ENCODE measurements around the gene MARCKSL1.

Gene MARCKSL1

DNA sequence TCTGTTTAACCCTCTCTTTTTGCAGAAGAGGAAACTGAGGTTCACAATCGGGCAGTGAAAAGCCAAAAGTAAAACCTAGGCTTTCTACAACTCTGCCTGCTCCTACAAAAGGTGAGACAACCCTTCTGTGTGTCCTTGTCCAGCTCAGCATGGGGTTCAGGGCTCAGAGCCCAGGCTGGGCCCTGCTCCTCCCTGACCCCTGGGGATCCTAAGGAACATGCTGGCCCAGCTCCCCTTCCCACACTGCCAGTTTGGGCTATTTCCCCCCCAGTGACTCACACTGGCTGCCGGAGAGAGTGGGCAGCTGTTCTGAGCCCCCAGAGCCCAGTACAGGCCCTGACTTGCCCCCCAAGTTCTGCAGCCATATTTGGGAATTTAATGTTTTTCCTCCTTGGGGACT lies 17.4 kb upstream of the MARCKSL1 start:
- Histone ChIP-seq H3K9ac (no peak overlapping the region; the same call in 1 of the 2 replicates), H3K9me3 (peaks cover 4% of the 10 kb centered on the region; the same call in 1 of the 2 replicates), H3K4me2 (peak overlapping the region; percentile 99), H3K27me3 (no peaks in the 10 kb centered on the region), H3K4me3 (no peak overlapping the region), H3K36me3 (no peaks in the 10 kb centered on the region), H3K4me1 (peaks cover 57% of the 10 kb centered on the region), H3K27ac (0 out of 2 replicates have a peak overlapping the region, but pooled peaks have one; percentile 3), H4K20me1 (no peaks in the 10 kb centered on the region)
- no peak for TF ChIP-seq Cebpa-rat (IDR thresholded peaks at IDR 0.05)

DNA sequence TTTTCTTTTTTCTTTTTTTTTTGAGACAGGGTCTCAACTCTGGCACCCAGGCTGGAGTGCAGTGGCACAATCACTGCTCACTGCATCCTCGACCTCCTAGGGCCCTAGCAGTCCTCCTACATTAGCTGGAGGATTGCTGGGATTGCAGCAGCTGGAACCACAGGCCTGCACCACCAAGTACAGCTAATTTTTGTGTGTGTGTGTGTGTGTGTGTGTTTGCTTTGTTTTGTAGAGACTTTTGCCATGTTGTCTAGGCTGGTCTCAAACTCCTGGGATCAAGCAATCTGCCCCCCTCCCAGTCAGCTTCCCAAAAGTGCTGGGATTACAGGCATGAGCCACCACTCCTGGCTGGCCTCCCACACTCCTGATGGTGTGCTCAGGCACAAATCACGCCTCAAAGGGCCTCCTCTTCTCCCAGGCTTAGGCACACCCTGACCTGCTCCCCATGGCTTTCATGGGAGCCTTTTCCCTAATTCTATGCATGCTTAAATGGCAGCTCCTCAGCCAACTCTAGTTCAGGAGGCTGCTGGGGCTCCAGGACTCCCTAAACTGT lies 16.9 kb upstream of the MARCKSL1 start:
- TF ChIP-seq Cebpa-rat (IDR thresholded peaks at IDR 0.05): no peak
- peaks cover 4% of the 10 kb centered on the region; the same call in 1 of the 2 replicates for H3K9me3 ChIP-seq
- H3K9ac ChIP-seq: peak overlapping the region; percentile 92; the same call in 1 of the 2 replicates
- no peak overlapping the region for H3K4me3 ChIP-seq
- H3K4me2 ChIP-seq: peak overlapping the region; percentile 99
- H3K36me3 ChIP-seq: no peaks in the 10 kb centered on the region
- H4K20me1 ChIP-seq: no peaks in the 10 kb centered on the region
- H3K4me1 ChIP-seq: peaks cover 62% of the 10 kb centered on the region
- peak overlapping the region; percentile 94; the same call in 1 of the 2 replicates for H3K27ac ChIP-seq
- H3K27me3 ChIP-seq: no peaks in the 10 kb centered on the region

DNA sequence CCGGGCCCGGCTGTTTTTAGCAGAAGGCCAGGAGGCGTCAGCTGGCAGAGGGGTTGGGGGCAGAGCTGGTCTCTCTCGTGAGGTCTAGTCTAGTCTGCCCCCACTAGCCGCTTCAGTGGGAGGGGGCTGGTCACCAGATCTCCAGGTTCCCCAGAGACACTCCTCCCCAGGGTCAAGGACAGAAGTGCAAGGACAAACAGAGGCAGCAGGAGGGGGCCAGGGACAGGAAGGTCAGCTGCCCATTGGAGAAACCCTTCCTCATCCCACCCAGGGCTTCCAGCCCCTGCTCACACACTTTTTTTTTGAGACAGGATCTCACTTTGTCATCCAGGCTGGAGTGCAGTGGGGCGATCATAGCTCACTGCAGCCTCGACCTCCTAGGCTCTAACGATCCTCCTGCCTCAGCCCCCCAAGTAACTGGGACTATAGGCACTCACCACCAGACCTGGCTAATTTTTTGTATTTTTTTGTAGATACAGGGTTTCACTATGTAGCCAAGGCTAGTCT lies 16.3 kb upstream of the MARCKSL1 start:
- Histone ChIP-seq H3K4me2 (peak overlapping the region; percentile 99), H3K9me3 (peaks cover 4% of the 10 kb centered on the region; the same call in 1 of the 2 replicates), H3K27me3 (no peaks in the 10 kb centered on the region), H3K9ac (peak overlapping the region; percentile 92), H4K20me1 (no peaks in the 10 kb centered on the region), H3K36me3 (no peaks in the 10 kb centered on the region), H3K4me1 (peaks cover 64% of the 10 kb centered on the region), H3K4me3 (peak overlapping the region; percentile 88), H3K27ac (peak overlapping the region; percentile 94)
- TF ChIP-seq Cebpa-rat (IDR thresholded peaks at IDR 0.05): no peak

DNA sequence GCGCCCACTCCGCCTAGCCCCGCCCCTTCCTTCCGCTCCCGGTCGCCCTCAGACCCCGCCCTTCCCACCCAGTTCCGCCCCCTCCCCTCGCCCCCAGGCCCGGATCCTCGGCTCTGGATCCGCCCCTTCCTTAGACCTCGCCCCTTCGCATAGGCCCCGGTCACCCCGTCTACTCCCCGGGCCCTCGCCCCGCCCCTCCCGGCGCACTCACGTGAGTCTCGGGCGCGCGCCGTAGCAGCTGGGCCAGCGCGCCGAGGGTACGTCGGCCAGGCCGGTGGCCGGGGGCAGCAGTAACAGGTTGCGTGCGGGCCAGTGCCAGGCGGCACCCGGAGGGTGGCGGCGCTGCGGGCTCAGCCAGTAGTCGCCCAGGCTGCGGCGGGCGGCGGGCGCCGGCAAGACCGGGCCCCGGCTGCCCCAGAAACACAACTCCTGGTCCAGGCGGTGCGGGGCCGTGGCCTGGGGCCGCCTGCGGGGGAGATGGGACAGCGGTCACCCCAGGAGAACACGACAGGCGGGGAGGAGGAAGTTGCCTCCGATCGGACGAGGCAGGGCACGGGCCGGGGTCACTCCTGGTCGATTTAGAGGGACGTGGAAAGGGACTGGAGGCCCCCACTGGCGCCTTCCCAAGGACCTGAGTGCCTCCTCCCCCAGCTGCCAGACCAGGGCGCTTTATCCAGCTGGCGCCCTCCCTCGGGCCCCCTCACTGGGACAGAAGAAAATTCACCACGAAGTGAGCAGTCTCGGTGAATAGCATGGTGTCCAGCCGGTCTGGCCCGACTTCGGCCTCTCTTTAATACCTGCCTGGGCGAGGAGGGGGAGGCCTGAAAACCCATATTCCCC lies 15.6 kb upstream of the MARCKSL1 start:
- H3K9me3 ChIP-seq: peaks cover 4% of the 10 kb centered on the region; the same call in 1 of the 2 replicates
- H4K20me1 ChIP-seq: no peaks in the 10 kb centered on the region
- H3K9ac ChIP-seq: peak overlapping the region; percentile 92
- H3K27me3 ChIP-seq: no peaks in the 10 kb centered on the region
- H3K4me2 ChIP-seq: peak overlapping the region; percentile 99
- H3K27ac ChIP-seq: peak overlapping the region; percentile 94
- TF ChIP-seq Cebpa-rat (IDR thresholded peaks at IDR 0.05): no peak
- H3K36me3 ChIP-seq: no peaks in the 10 kb centered on the region
- peaks cover 71% of the 10 kb centered on the region for H3K4me1 ChIP-seq
- H3K4me3 ChIP-seq: peak overlapping the region; percentile 88

DNA sequence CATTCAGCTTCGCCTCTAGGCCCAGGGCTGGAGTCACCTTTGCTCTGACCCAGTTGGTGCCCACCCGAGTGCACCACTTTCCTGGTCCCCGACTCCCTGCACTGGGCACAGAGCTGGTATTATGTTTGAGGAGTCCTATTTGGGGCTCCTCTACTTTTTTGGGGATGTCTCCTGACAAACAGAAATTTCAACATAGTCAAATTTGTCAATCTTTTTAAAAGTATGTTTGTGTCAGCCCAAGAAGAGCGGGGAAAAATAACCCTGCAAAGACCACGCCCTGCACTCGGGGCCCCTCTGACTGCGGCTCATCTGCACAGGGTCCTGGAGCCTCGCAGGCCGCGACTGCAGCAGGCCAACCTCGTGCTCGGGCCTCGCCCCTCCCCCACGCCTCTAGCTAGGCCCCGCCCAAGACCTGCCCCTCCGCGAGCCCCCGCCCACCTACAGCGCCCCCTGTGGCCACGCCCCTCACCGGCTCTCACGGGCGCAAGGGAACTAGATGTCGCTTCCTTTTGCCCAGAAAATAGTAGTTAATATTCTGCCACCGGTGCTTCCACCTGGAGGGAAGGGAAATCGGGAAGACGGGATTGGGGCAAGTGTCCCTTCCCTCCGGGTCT lies 14.9 kb upstream of the MARCKSL1 start:
- peak overlapping the region; percentile 67; the same call in 1 of the 2 replicates for H3K9ac ChIP-seq
- H3K9me3 ChIP-seq: peaks cover 4% of the 10 kb centered on the region; the same call in 1 of the 2 replicates
- no peaks in the 10 kb centered on the region for H3K36me3 ChIP-seq
- H3K4me3 ChIP-seq: peak overlapping the region; percentile 88
- H4K20me1 ChIP-seq: no peaks in the 10 kb centered on the region
- H3K27ac ChIP-seq: peak overlapping the region; percentile 78
- peak overlapping the region; percentile 88 for H3K4me2 ChIP-seq
- TF ChIP-seq Cebpa-rat (IDR thresholded peaks at IDR 0.05): no peak
- no peaks in the 10 kb centered on the region for H3K27me3 ChIP-seq
- peaks cover 78% of the 10 kb centered on the region for H3K4me1 ChIP-seq

DNA sequence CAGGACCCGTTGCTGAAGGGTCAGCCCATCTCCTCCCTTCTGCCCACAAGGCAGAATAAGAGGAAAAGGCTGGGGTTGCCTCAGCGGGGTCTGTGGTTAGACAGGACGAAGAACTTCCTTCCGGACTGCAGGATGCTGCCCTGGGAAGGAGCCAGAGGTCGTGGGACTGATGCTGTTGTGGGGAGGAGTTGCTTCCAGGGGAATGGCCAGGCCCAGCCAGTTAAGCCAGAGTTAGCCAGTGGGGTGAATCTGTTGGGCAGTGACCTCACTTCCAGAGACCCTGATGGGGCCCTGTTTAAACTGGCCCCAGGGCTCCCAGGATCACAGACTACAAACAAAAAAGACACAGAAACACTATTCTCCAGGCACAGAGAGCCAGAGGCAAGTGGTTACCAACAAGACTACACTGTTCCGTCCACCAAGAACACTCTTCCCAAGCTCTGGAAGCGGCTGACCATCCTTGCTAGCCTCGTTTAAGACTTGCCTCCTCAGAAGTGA lies 13.2 kb upstream of the MARCKSL1 start:
- no peak for TF ChIP-seq Cebpa-rat (IDR thresholded peaks at IDR 0.05)
- H4K20me1 ChIP-seq: no peaks in the 10 kb centered on the region
- H3K9me3 ChIP-seq: peaks cover 4% of the 10 kb centered on the region; the same call in 1 of the 2 replicates
- H3K4me1 ChIP-seq: peaks cover 81% of the 10 kb centered on the region
- H3K9ac ChIP-seq: peak overlapping the region; percentile 31; the same call in 1 of the 2 replicates
- H3K36me3 ChIP-seq: no peaks in the 10 kb centered on the region
- H3K27ac ChIP-seq: peak overlapping the region; percentile 6; the same call in 1 of the 2 replicates
- no peaks in the 10 kb centered on the region for H3K27me3 ChIP-seq
- H3K4me3 ChIP-seq: no peak overlapping the region
- H3K4me2 ChIP-seq: peak overlapping the region; percentile 88

DNA sequence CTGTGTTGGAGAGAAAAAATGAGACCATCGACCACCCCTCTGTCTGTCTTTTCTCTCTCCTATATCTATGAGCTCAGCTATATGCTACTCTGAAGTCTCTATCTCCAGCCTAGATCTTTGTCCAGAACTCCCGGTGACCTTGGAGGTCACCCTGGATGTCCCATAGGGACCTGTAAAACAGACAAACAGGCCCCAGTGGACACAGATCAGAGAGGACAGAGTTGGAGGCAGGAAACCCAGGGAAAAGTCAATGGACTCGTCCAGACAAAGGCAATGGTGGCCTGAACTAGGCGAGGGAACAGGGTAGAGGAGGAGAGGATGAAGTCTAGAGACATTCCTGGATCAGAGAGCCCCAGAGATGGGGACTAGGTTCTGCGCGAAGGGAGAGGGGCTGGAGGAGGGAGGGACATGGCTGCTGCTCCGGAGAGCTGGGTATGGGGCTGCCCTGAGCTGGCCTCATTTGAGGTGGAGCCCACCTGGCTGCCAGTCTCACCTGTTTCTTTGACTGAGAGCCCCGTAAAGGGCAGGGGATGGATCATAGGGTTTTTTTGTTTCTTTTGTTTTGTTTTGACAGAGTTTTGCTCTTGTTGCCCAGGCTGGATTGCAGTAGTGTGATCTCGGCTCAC lies 10.6 kb upstream of the MARCKSL1 start:
- Histone ChIP-seq H3K9ac (no peak overlapping the region), H3K4me3 (no peak overlapping the region), H3K9me3 (peaks cover 4% of the 10 kb centered on the region; the same call in 1 of the 2 replicates), H3K4me1 (peaks cover 70% of the 10 kb centered on the region), H3K27ac (no peak overlapping the region), H3K27me3 (no peaks in the 10 kb centered on the region), H3K4me2 (peak overlapping the region; percentile 27), H3K36me3 (no peaks in the 10 kb centered on the region), H4K20me1 (no peaks in the 10 kb centered on the region)
- no peak for TF ChIP-seq Cebpa-rat (IDR thresholded peaks at IDR 0.05)

DNA sequence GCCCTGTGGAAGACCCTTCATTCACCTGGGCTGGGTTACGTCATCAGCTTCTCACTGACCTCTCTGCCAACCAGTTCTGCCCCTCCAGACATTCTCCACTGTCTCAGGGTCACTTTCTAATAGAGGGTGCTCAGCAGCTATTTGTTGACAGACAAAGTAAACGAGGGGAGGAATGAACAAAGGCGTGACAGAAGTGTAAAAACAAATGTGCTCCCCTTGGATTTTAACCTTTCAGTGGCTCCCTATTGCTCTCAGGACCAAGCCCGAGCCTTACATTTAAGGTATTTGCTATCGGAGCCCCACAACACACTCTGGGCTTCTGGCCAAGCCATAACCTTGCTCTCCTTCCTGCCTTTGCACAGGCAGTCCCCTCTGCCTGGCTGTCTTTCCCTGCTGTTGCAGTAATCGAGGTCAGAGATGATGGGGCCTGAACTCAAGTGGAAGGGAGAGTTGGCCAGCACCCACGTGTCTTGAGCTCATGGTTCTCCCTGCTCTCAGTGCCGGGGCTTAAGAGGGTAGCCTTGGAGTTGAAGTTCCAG lies 9.3 kb upstream of the MARCKSL1 start:
- Histone ChIP-seq H3K4me1 (peaks cover 69% of the 10 kb centered on the region), H3K4me2 (peak overlapping the region; percentile 27), H3K4me3 (no peak overlapping the region), H4K20me1 (no peaks in the 10 kb centered on the region), H3K27ac (no peak overlapping the region), H3K27me3 (no peaks in the 10 kb centered on the region), H3K36me3 (no peaks in the 10 kb centered on the region), H3K9ac (no peak overlapping the region), H3K9me3 (0 out of 2 replicates have a peak, but pooled peaks cover under 1% of the 10 kb centered on the region)
- TF ChIP-seq Cebpa-rat (IDR thresholded peaks at IDR 0.05): no peak

DNA sequence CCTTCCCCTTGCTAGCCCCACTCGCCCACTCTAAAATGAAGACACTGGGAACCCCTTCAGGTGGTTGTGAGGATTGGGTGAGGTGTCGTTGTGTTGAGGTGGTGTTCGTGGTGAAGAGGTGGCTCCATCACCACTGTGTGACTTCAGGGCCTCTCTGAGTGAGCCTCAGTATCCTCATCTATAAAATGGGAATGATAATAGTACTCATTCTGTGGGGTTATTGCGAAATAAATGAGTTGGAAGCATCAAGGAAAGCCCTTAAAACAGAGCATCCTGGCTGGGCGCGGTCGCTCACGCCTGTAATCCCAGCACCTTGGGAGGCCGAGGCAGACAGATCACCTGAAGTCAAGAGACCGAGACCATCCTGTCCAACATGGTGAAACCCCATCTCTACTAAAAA lies 6.7 kb upstream of the MARCKSL1 start:
- H3K9me3 ChIP-seq: no peaks in the 10 kb centered on the region
- no peaks in the 10 kb centered on the region for H3K36me3 ChIP-seq
- TF ChIP-seq Cebpa-rat (IDR thresholded peaks at IDR 0.05): peak; percentile 83
- no peak overlapping the region for H3K27ac ChIP-seq
- peak overlapping the region; percentile 57 for H3K4me2 ChIP-seq
- no peaks in the 10 kb centered on the region for H3K27me3 ChIP-seq
- H3K9ac ChIP-seq: no peak overlapping the region
- peaks cover 3% of the 10 kb centered on the region; the same call in 1 of the 2 replicates for H4K20me1 ChIP-seq
- peaks cover 66% of the 10 kb centered on the region for H3K4me1 ChIP-seq
- H3K4me3 ChIP-seq: no peak overlapping the region
